ENCODE measurements around the gene CSMD2.

The CSMD2 gene

DNA sequence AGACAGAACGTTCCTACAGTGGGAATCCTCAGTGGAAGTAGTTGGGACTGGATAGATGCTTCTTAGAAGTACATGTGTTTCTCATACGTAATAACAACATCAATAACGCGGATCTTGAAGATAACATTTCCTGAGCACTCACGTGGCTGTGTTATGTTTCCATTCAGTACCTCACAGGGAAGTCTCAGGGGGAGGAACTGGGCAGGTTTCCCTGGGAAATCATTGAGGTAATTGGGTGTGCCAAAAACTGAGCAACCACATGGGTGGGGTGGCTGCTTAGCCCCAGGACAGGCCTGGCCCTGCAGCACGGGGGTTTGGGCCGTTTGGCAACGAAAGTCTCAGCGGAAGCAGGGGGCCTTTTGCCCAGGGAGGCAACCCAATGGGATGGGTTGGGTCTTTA is 558.8 kb downstream of the CSMD2 start:
- H3K4me1 ChIP-seq: peaks cover 21% of the 10 kb centered on the region
- H3K4me3 ChIP-seq: no peak overlapping the region
- H3K4me2 ChIP-seq: no peak overlapping the region
- no peaks in the 10 kb centered on the region for H4K20me1 ChIP-seq
- no peaks in the 10 kb centered on the region for H3K27me3 ChIP-seq
- H3K9ac ChIP-seq: no peak overlapping the region
- H3K36me3 ChIP-seq: no peaks in the 10 kb centered on the region
- H3K27ac ChIP-seq: no peak overlapping the region
- H3K9me3 ChIP-seq: no peaks in the 10 kb centered on the region
- no peak for TF ChIP-seq Cebpa-rat (IDR thresholded peaks at IDR 0.05)

DNA sequence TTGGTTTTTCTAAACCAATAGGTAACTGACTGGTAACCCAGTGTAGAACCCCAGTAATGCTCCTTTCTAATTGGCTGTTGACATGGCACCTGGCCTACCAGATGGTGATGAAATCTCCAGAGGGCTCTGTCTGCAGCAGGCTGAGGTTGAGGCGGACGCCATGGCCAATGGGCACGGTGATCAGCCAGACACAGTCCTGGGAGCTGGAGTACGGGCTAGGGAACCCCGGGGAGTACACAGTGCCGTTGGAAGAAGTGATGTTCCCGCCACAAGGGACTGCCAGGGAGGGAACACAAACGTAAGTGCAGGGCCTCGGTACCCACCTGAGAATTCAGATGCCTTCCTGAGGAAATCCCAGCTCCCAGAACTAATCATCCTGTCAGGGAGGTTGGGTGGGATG is 562.8 kb downstream of the CSMD2 start:
- Histone ChIP-seq H3K27me3 (no peaks in the 10 kb centered on the region), H3K4me1 (peaks cover 5% of the 10 kb centered on the region; the same call in 1 of the 2 replicates)
- TF ChIP-seq Cebpa-rat (IDR thresholded peaks at IDR 0.05): no peak

GRCh38 chr1:33601751-33602150 is 563.3 kb downstream of the CSMD2 start:
- Histone ChIP-seq H3K9me3 (no peaks in the 10 kb centered on the region), H3K4me2 (no peak overlapping the region), H3K27me3 (no peaks in the 10 kb centered on the region), H3K36me3 (no peaks in the 10 kb centered on the region), H3K4me1 (peaks cover 5% of the 10 kb centered on the region; the same call in 1 of the 2 replicates), H4K20me1 (no peaks in the 10 kb centered on the region), H3K9ac (no peak overlapping the region), H3K4me3 (no peak overlapping the region), H3K27ac (no peak overlapping the region)
- no peak for TF ChIP-seq Cebpa-rat (IDR thresholded peaks at IDR 0.05)

More for the DNA sequence above, 562.8 kb downstream of the CSMD2 start:
- Histone ChIP-seq H3K9ac (no peak overlapping the region), H4K20me1 (no peaks in the 10 kb centered on the region), H3K9me3 (no peaks in the 10 kb centered on the region), H3K36me3 (no peaks in the 10 kb centered on the region), H3K4me3 (no peak overlapping the region), H3K27ac (no peak overlapping the region), H3K4me2 (peak overlapping the region; percentile 19)

- peaks cover 5% of the 10 kb centered on the region; the same call in 1 of the 2 replicates for H3K4me1 ChIP-seq
- TF ChIP-seq Cebpa-rat (IDR thresholded peaks at IDR 0.05): no peak
- no peaks in the 10 kb centered on the region for H3K9me3 ChIP-seq
- H4K20me1 ChIP-seq: no peaks in the 10 kb centered on the region
- no peak overlapping the region for H3K27ac ChIP-seq
- no peaks in the 10 kb centered on the region for H3K36me3 ChIP-seq
- H3K4me3 ChIP-seq: no peak overlapping the region
- no peak overlapping the region for H3K9ac ChIP-seq
- H3K27me3 ChIP-seq: no peaks in the 10 kb centered on the region
- no peak overlapping the region for H3K4me2 ChIP-seq
Measured at GRCh38 chr1:33599516-33600115, 565.4 kb downstream of the CSMD2 start.

GRCh38 chr1:33588726-33589125 is 576.3 kb downstream of the CSMD2 start:
- H3K4me2 ChIP-seq: no peak overlapping the region
- H3K36me3 ChIP-seq: no peaks in the 10 kb centered on the region
- no peaks in the 10 kb centered on the region for H4K20me1 ChIP-seq
- H3K9me3 ChIP-seq: no peaks in the 10 kb centered on the region
- no peaks in the 10 kb centered on the region for H3K4me1 ChIP-seq
- H3K27me3 ChIP-seq: no peaks in the 10 kb centered on the region
- no peak overlapping the region for H3K27ac ChIP-seq
- no peak overlapping the region for H3K4me3 ChIP-seq
- no peak overlapping the region for H3K9ac ChIP-seq
- no peak for TF ChIP-seq Cebpa-rat (IDR thresholded peaks at IDR 0.05)

DNA sequence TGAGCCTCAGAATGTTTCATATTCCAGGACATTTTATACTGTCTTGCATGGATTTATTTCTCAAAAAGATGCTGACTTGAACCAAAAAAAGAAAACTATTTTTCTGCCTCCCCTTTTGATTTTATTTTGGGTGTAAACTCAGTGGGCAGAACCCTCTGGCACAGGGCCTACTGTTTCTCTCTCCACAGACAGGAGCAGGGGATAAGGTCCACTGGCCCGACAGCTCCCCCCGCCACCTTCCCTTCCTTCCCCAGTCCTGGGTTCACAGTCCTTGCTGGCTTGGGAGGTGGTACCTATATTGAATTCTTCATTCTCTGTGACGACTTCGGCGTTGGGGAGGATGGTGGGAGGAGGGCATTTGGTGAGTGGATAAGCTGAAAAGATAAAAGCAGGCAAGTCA is 578.2 kb downstream of the CSMD2 start:
- Histone ChIP-seq H3K27ac (no peak overlapping the region), H3K4me2 (no peak overlapping the region), H3K36me3 (no peaks in the 10 kb centered on the region), H3K9me3 (no peaks in the 10 kb centered on the region), H4K20me1 (no peaks in the 10 kb centered on the region), H3K4me3 (no peak overlapping the region), H3K27me3 (no peaks in the 10 kb centered on the region), H3K9ac (no peak overlapping the region), H3K4me1 (no peaks in the 10 kb centered on the region)
- TF ChIP-seq Cebpa-rat (IDR thresholded peaks at IDR 0.05): no peak

- Histone ChIP-seq H3K9me3 (no peaks in the 10 kb centered on the region), H3K36me3 (no peaks in the 10 kb centered on the region), H3K4me3 (no peak overlapping the region), H3K9ac (no peak overlapping the region), H3K4me1 (no peaks in the 10 kb centered on the region), H4K20me1 (no peaks in the 10 kb centered on the region), H3K27me3 (no peaks in the 10 kb centered on the region), H3K4me2 (no peak overlapping the region), H3K27ac (no peak overlapping the region)
- TF ChIP-seq Cebpa-rat (IDR thresholded peaks at IDR 0.05): no peak
Measured at GRCh38 chr1:33586106-33586505, 578.9 kb downstream of the CSMD2 start.

- no peaks in the 10 kb centered on the region for H3K27me3 ChIP-seq
- H3K4me1 ChIP-seq: peaks cover 17% of the 10 kb centered on the region
- no peak overlapping the region for H3K9ac ChIP-seq
- H3K36me3 ChIP-seq: no peaks in the 10 kb centered on the region
- H3K27ac ChIP-seq: no peak overlapping the region
- no peak overlapping the region for H3K4me2 ChIP-seq
- no peaks in the 10 kb centered on the region for H4K20me1 ChIP-seq
- no peak overlapping the region for H3K4me3 ChIP-seq
- H3K9me3 ChIP-seq: no peaks in the 10 kb centered on the region
- TF ChIP-seq Cebpa-rat (IDR thresholded peaks at IDR 0.05): no peak
Measured at GRCh38 chr1:33583567-33583966, 581.5 kb downstream of the CSMD2 start.

DNA sequence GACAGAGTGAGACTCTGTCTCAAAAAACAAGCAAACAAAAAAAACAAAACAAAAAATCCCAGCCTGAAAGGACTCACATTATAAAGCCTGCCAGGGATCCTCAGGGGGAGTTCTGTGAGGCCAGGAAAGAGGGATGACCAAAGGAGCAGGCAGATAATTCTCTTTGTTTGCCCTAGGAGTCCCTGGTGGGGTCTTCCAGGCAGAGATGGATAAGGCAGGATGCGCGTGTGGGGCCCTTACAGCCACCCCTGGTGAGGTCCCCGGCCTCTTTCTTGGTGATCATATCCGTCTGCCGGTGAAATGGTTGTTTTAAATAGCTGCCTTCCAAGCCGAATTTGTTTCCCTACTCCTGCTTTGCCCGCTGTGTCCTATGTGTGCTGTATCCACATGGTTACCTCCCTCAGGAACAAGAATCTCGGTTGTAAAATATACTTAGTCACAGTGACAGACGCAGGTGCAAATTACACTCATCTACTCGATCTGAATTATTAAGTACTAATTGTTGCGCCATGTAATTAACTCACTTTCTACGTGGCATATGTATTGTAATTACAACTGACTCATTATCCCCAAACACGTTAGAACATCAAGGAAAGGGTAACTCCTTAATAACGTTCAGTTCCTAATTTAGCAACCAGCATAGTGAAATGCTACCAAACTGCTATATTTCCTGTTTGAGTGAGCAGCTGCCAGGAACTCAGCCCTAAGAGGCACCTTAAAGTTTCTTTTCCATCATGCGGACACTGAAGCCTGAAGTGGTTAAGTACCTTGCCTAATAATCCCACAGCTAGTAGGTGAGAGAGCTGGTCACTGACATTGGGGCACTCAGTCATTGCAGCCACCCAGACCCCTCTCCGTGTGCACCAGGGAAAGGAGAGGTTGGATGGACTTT is 586.2 kb downstream of the CSMD2 start:
- Histone ChIP-seq H3K27ac (peak overlapping the region; percentile 82), H3K27me3 (no peaks in the 10 kb centered on the region), H3K36me3 (no peaks in the 10 kb centered on the region), H3K4me3 (peak overlapping the region; percentile 42), H4K20me1 (no peaks in the 10 kb centered on the region), H3K4me1 (peaks cover 59% of the 10 kb centered on the region), H3K9me3 (no peaks in the 10 kb centered on the region), H3K4me2 (peak overlapping the region; percentile 94), H3K9ac (peak overlapping the region; percentile 66)
- no peak for TF ChIP-seq Cebpa-rat (IDR thresholded peaks at IDR 0.05)

DNA sequence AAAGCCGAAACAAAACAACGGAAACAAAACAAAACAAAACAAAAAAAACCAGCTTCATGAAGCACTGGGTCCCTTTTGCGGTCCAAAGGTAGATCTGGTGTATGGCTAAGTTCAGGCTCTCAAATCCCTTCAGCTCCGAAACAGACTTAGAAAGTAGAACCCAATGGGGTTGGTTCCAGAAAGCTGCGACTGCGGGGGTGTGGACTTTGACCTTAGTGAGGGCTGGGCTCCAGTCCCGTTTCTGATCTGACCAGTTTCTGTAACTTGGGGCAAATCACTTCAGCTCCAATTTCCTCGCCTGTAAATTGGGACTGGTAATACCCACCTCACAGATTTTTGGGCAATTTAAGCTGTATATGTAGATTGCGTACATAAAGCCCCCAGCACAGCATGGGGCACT is 587.4 kb downstream of the CSMD2 start:
- Histone ChIP-seq H3K27ac (peak overlapping the region; percentile 82), H4K20me1 (no peaks in the 10 kb centered on the region), H3K27me3 (no peaks in the 10 kb centered on the region), H3K4me3 (no peak overlapping the region), H3K9me3 (no peaks in the 10 kb centered on the region), H3K9ac (no peak overlapping the region), H3K4me1 (peaks cover 59% of the 10 kb centered on the region), H3K36me3 (no peaks in the 10 kb centered on the region), H3K4me2 (peak overlapping the region; percentile 94)
- no peak for TF ChIP-seq Cebpa-rat (IDR thresholded peaks at IDR 0.05)
